Liver (tissue), 9 donors: ENCODE data around the gene HOXD9. TPM values are rescaled to one million over a fixed set of nuclear protein-coding genes. Genes with fewer than 3 reads are reported as not detected.

ENCODE experiments used
- DNase-seq: peaks from one replicate; pipeline ENCODE4 v3.0.0-alpha.2; 2017; ENCODE audit warnings: low spot score
- H3K27ac ChIP-seq, 2 donors: one replicate each; pipeline ENCODE4 v1.7.0; 2013; ENCODE audit warnings: inconsistent platforms in 2 of 2, low read length in 2 of 2, control low read depth in 1 of 2, low read depth in 1 of 2, mild to moderate bottlenecking in 1 of 2
- H3K27me3 ChIP-seq, 4 donors: one replicate each; pipeline versions ENCODE4 v1.6.1 to v1.7.0; 2013; ENCODE audit warnings: low read length in 3 of 4, inconsistent platforms in 1 of 4, mild to moderate bottlenecking in 1 of 4, moderate library complexity in 1 of 4; ENCODE audit not compliant: control insufficient read depth in 4 of 4, insufficient read depth in 4 of 4
- H3K36me3 ChIP-seq, 4 donors: one replicate each; pipeline versions ENCODE4 v1.6.1 to v1.7.0; 2013; ENCODE audit warnings: low read length in 3 of 4, mild to moderate bottlenecking in 3 of 4, low read depth in 1 of 4, moderate library complexity in 1 of 4; ENCODE audit not compliant: control insufficient read depth in 4 of 4, insufficient read depth in 3 of 4
- H3K4me1 ChIP-seq, 4 donors: one replicate each; pipeline versions ENCODE4 v1.6.1 to v1.7.0; 2013; ENCODE audit warnings: low read length in 3 of 4, mild to moderate bottlenecking in 3 of 4, moderate library complexity in 1 of 4; ENCODE audit not compliant: control insufficient read depth in 4 of 4, insufficient read depth in 4 of 4
- H3K4me3 ChIP-seq, 3 donors: one replicate each; pipeline versions ENCODE4 v1.6.1 to v1.7.0; 2013; ENCODE audit warnings: low read length in 3 of 3, control low read depth in 1 of 3, low read depth in 1 of 3, mild to moderate bottlenecking in 1 of 3
- H3K9ac ChIP-seq, 2 donors: one replicate each; pipeline ENCODE4 v1.7.0; 2013; ENCODE audit warnings: low read length in 2 of 2, mild to moderate bottlenecking in 2 of 2, moderate library complexity in 2 of 2, control low read depth in 1 of 2, low read depth in 1 of 2
- H3K9me3 ChIP-seq, 4 donors: one replicate each; pipeline versions ENCODE4 v1.6.1 to v1.7.0; 2013; ENCODE audit warnings: low read length in 3 of 4; ENCODE audit not compliant: control insufficient read depth in 4 of 4
- ATF3 ChIP-seq: IDR thresholded peaks from 2 replicates; pipeline ENCODE4 v1.6.1; 2016; ENCODE audit warnings: antibody characterized with exemption
- FOXA1 ChIP-seq: IDR thresholded peaks from 2 replicates; pipeline ENCODE4 v1.6.1; 2016; ENCODE audit warnings: antibody characterized with exemption
- GABPA ChIP-seq, 2 donors: IDR thresholded peaks in 1 of 2; conservative IDR thresholded peaks in 1 of 2; 2 replicates each; pipeline ENCODE4 v1.6.1; 2016; ENCODE audit warnings: antibody characterized with exemption in 2 of 2, mild to moderate bottlenecking in 1 of 2, moderate library complexity in 1 of 2
- HNF4A ChIP-seq, 2 donors: conservative IDR thresholded peaks; 2 replicates each; pipeline ENCODE4 v1.6.1; 2016; ENCODE audit warnings: antibody characterized with exemption in 2 of 2, mild to moderate bottlenecking in 2 of 2
- HNF4G ChIP-seq: IDR thresholded peaks from 2 replicates; pipeline ENCODE4 v1.6.1; 2016; ENCODE audit warnings: antibody characterized with exemption
- JUND ChIP-seq, 2 donors: IDR thresholded peaks; 2 replicates each; pipeline ENCODE4 v1.6.1; 2016; ENCODE audit warnings: antibody characterized with exemption in 2 of 2
- NR2F2 ChIP-seq: IDR thresholded peaks from 2 replicates; pipeline ENCODE4 v1.6.1; 2016; ENCODE audit warnings: antibody characterized with exemption
- RAD21 ChIP-seq, 2 donors: IDR thresholded peaks; 2 replicates each; pipeline ENCODE4 v1.6.1; 2016; ENCODE audit warnings: antibody characterized with exemption in 2 of 2, mild to moderate bottlenecking in 2 of 2
- RXRA ChIP-seq, 2 donors: IDR thresholded peaks; 2 replicates each; pipeline ENCODE4 v1.6.1; 2017 to 2018; ENCODE audit warnings: antibody characterized with exemption in 2 of 2, mild to moderate bottlenecking in 1 of 2
- SP1 ChIP-seq: IDR thresholded peaks from 2 replicates; pipeline ENCODE4 v1.6.1; 2018; ENCODE audit warnings: antibody characterized with exemption, mild to moderate bottlenecking
- TAF1 ChIP-seq: conservative IDR thresholded peaks from 2 replicates; pipeline ENCODE4 v1.6.1; 2016; ENCODE audit warnings: antibody characterized with exemption, mild to moderate bottlenecking
- WGBS: extraction: QIAGEN DNeasy Blood & Tissue Kit; methylation state at CpG from one replicate; pipeline ENCODE4 v1.1.7; 2013; 5-methylcytosine and 5-hydroxymethylcytosine counted together
- polyA plus RNA-seq, 2 donors: library from polyadenylated mRNA; stranded (reverse) in 1 of 2; unstranded in 1 of 2; fragments of 200-250 nt in 1 of 2; fragments of >200 nt in 1 of 2; fragmentation: Nextera tagmentation in 1 of 2; extraction: Ambion mirVana in 1 of 2; gene quantifications; one replicate each; pipeline versions ENCODE4 v1.2.1 to v1.2.3, GENCODE V29; 2013 to 2015
- total RNA-seq, 2 donors: library from RNA; depleted of rRNA; stranded (reverse); fragments of >200 nt; gene quantifications; one replicate each; pipeline ENCODE4 v1.2.3, GENCODE V29; 2014
- TF ChIP-seq, protein P1 (sequence below): IDR thresholded peaks from 2 replicates; pipeline ENCODE4 v1.6.1; 2016; ENCODE audit warnings: antibody characterized with exemption
- TF ChIP-seq, protein P2 (sequence below): fragments of 150-350 bp; IDR thresholded peaks from 2 replicates; pipeline ENCODE4 v1.5.1; 2017; ENCODE audit warnings: improper control_type of control experiment, low read depth, low read length; ENCODE audit not compliant: missing input control
- TF ChIP-seq, protein P3 (sequence below): IDR thresholded peaks from 2 replicates; pipeline ENCODE4 v1.6.1; 2016; ENCODE audit warnings: antibody characterized with exemption
- donor health status: healthy.
- donor health status: healthy.
- donor health status: healthy.
- donor health status: healthy.
- donor health status: healthy.

Gene HOXD9
- total and polyA plus RNA-seq, 4 donors, result 0.07 TPM; not detected in 3

GRCh38 chr2:176105078-176105729 is 17.3 kb upstream of the HOXD9 start:
- no peak for DNase-seq
- Histone ChIP-seq H3K4me1 (peaks cover 0 to 21% (median 4%) of the 10 kb centered on the region in 4 donors), H3K36me3 (no peaks in the 10 kb centered on the region), H3K27ac (no peak overlapping the region), H3K9ac (no peak overlapping the region), H3K9me3 (no peaks in the 10 kb centered on the region), H3K4me3 (no peak overlapping the region), H3K27me3 (peaks cover 25 to 65% (median 36%) of the 10 kb centered on the region in 4 donors)
- TF ChIP-seq TAF1, result no peak
- TF ChIP-seq, protein P1, sequence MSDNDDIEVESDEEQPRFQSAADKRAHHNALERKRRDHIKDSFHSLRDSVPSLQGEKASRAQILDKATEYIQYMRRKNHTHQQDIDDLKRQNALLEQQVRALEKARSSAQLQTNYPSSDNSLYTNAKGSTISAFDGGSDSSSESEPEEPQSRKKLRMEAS, result no peak
- TF ChIP-seq, protein P2, sequence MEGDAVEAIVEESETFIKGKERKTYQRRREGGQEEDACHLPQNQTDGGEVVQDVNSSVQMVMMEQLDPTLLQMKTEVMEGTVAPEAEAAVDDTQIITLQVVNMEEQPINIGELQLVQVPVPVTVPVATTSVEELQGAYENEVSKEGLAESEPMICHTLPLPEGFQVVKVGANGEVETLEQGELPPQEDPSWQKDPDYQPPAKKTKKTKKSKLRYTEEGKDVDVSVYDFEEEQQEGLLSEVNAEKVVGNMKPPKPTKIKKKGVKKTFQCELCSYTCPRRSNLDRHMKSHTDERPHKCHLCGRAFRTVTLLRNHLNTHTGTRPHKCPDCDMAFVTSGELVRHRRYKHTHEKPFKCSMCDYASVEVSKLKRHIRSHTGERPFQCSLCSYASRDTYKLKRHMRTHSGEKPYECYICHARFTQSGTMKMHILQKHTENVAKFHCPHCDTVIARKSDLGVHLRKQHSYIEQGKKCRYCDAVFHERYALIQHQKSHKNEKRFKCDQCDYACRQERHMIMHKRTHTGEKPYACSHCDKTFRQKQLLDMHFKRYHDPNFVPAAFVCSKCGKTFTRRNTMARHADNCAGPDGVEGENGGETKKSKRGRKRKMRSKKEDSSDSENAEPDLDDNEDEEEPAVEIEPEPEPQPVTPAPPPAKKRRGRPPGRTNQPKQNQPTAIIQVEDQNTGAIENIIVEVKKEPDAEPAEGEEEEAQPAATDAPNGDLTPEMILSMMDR, result no peak
- no peak for TF ChIP-seq HNF4A (conservative IDR thresholded peaks at IDR 0.05)
- no peak for TF ChIP-seq RXRA (IDR thresholded peaks at IDR 0.05)
- TF ChIP-seq, protein P3, sequence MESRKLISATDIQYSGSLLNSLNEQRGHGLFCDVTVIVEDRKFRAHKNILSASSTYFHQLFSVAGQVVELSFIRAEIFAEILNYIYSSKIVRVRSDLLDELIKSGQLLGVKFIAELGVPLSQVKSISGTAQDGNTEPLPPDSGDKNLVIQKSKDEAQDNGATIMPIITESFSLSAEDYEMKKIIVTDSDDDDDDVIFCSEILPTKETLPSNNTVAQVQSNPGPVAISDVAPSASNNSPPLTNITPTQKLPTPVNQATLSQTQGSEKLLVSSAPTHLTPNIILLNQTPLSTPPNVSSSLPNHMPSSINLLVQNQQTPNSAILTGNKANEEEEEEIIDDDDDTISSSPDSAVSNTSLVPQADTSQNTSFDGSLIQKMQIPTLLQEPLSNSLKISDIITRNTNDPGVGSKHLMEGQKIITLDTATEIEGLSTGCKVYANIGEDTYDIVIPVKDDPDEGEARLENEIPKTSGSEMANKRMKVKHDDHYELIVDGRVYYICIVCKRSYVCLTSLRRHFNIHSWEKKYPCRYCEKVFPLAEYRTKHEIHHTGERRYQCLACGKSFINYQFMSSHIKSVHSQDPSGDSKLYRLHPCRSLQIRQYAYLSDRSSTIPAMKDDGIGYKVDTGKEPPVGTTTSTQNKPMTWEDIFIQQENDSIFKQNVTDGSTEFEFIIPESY, result no peak
- no peak for TF ChIP-seq GABPA (IDR thresholded peaks at IDR 0.05 in 1 of 2, conservative IDR thresholded peaks at IDR 0.05 in 1 of 2)
- WGBS, result 10% methylated on average over 25 of the region's 25 CpGs

GRCh38 chr2:176105730-176106580 is 16.6 kb upstream of the HOXD9 start:
- H3K9me3 ChIP-seq, result no peaks in the 10 kb centered on the region
- H3K4me1 ChIP-seq, result peaks cover 0 to 21% (median 4%) of the 10 kb centered on the region in 4 donors
- peaks cover 23 to 58% (median 35%) of the 10 kb centered on the region in 4 donors for H3K27me3 ChIP-seq
- H3K36me3 ChIP-seq, result no peaks in the 10 kb centered on the region
- no peak for TF ChIP-seq JUND (IDR thresholded peaks at IDR 0.05)
- TF ChIP-seq, protein P2, result no peak
- no peak for TF ChIP-seq FOXA1
- TF ChIP-seq TAF1, result no peak
- TF ChIP-seq NR2F2, result no peak
- TF ChIP-seq, protein P1, result no peak
- TF ChIP-seq RAD21 (IDR thresholded peaks at IDR 0.05), result no peak
- no peak for TF ChIP-seq RXRA (IDR thresholded peaks at IDR 0.05)
- TF ChIP-seq ATF3, result no peak
- no peak for TF ChIP-seq GABPA (IDR thresholded peaks at IDR 0.05 in 1 of 2, conservative IDR thresholded peaks at IDR 0.05 in 1 of 2)
- TF ChIP-seq SP1, result no peak
- TF ChIP-seq HNF4G, result no peak
- no peak overlapping the region for H3K4me3 ChIP-seq
- 10% methylated on average over 25 of the region's 25 CpGs for WGBS
- no peak for DNase-seq
- H3K9ac ChIP-seq, result no peak overlapping the region
- no peak overlapping the region for H3K27ac ChIP-seq
